AG09309 (cell line): Measurements from ENCODE around the gene BAHCC1.
"Not testable (repeated sequence)": the region's sequence is repeated elsewhere in the genome, so short reads cannot be mapped to it uniquely, and the experiment has no call there.

Experiments
- DNase-seq: peaks from one replicate; pipeline ENCODE4 v3.0.0-alpha.2; 2010; ENCODE audit warnings: low read depth
- H3K4me3 ChIP-seq: 2 replicates; pipeline ENCODE4 v1.5.1; 2011; ENCODE audit warnings: mild to moderate bottlenecking, low read depth, low read length, moderate library complexity; ENCODE audit not compliant: control insufficient read depth
- CTCF ChIP-seq: IDR thresholded peaks from 2 replicates; pipeline ENCODE4 v1.5.1; 2011; ENCODE audit warnings: mild to moderate bottlenecking, low read depth, low read length, inconsistent platforms; ENCODE audit not compliant: insufficient read depth, control insufficient read depth; ENCODE audit errors: missing control alignments

BAHCC1 gene

GRCh38 chr17:81420769-81421462 lies 25.7 kb downstream of the BAHCC1 start:
- TF ChIP-seq CTCF = no peak
- DNase-seq = no peak
- no peak overlapping the region for H3K4me3 ChIP-seq

GRCh38 chr17:81422776-81423697 lies 27.8 kb downstream of the BAHCC1 start:
- TF ChIP-seq CTCF = no peak
- peak overlapping the region; percentile 22 for H3K4me3 ChIP-seq
- DNase-seq = peak; percentile 82

GRCh38 chr17:81423698-81424071 lies 28.4 kb downstream of the BAHCC1 start:
- TF ChIP-seq CTCF = no peak
- no peak for DNase-seq

GRCh38 chr17:81424151-81425017 lies 29.1 kb downstream of the BAHCC1 start:
- TF ChIP-seq CTCF = no peak
- DNase-seq = no peak

More at GRCh38 chr17:81423698-81424071, 28.4 kb downstream of the BAHCC1 start:
- H3K4me3 ChIP-seq = no peak overlapping the region

GRCh38 chr17:81425041-81425440 lies 29.8 kb downstream of the BAHCC1 start:
- not testable (repeated sequence) for H3K4me3 ChIP-seq, DNase-seq

More at GRCh38 chr17:81424151-81425017, 29.1 kb downstream of the BAHCC1 start:
- H3K4me3 ChIP-seq = no peak overlapping the region

- DNase-seq, H3K4me3 ChIP-seq: not testable (repeated sequence)
Observed at GRCh38 chr17:81425716-81426392, 30.6 kb downstream of the BAHCC1 start.
